Endothelial cell of umbilical vein (primary cell): ENCODE measurements around the gene SLC25A22. TPM values are rescaled to one million over a fixed set of nuclear protein-coding genes. Genes with fewer than 3 reads are reported as not detected.
A peak's percentile ranks its signal among the peaks of the same experiment; 100 is the strongest.

Source experiments
- BruUV-seq: library from RNA; stranded (reverse); fragments of 400-500 nt; replicated peaks from 2 replicates; lab custom pipeline; 2021; lab: Mats Ljungman, UMichigan
- CTCF ChIA-PET: fragments of 300-600, 350-600 bp; sonication (Branson Sonifier 250); formaldehyde crosslinking; loops from one replicate; lab custom pipeline; 2021; ENCODE audit warnings: antibody characterized with exemption, inconsistent platforms; lab: Charles Lee
- POLR2A ChIA-PET: fragments of 300-600, 350-600 bp; sonication (Branson Sonifier 250); formaldehyde crosslinking; loops from one replicate; lab custom pipeline; 2021; ENCODE audit warnings: antibody characterized with exemption, inconsistent platforms; lab: Charles Lee
- DNase-seq: peaks from one replicate; pipeline ENCODE4 v3.0.0-alpha.2; 2011; ENCODE audit warnings: low read depth, low spot score
- FAIRE-seq: peaks from 2 replicates; lab custom pipeline; 2011; peaks lifted over from hg19 to GRCh38; lab: Jason Lieb, UNC
- H2AFZ ChIP-seq: 2 replicates; pipeline ENCODE4 v1.6.0; 2012; ENCODE audit warnings: low read depth, low read length, control low read depth, inconsistent platforms
- H3K27ac ChIP-seq: 2 replicates; pipeline ENCODE4 v1.5.1; 2011; ENCODE audit warnings: low read depth, mild to moderate bottlenecking, control low read depth, low read length, moderate library complexity; ENCODE audit not compliant: insufficient read depth
- H3K27me3 ChIP-seq, 2 experiments: 2 replicates each; pipeline versions ENCODE4 v1.6.0 to v1.6.1; 2011; ENCODE audit warnings: low read length in 2 of 2, mixed read lengths in 1 of 2; ENCODE audit not compliant: control insufficient read depth in 2 of 2, insufficient read depth in 2 of 2
- H3K36me3 ChIP-seq, 2 experiments: 2 replicates in 1 of 2; 3 replicates in 1 of 2; pipeline ENCODE4 v1.5.1; 2011; ENCODE audit warnings: low read length in 2 of 2, mild to moderate bottlenecking in 1 of 2, moderate library complexity in 1 of 2; ENCODE audit not compliant: control insufficient read depth in 2 of 2, insufficient read depth in 2 of 2; ENCODE audit errors: extremely low read depth in 1 of 2
- H3K4me1 ChIP-seq: 3 replicates; pipeline ENCODE4 v1.5.1; 2011; ENCODE audit warnings: mild to moderate bottlenecking, low read length; ENCODE audit not compliant: control insufficient read depth, insufficient read depth; ENCODE audit errors: extremely low read depth
- H3K4me2 ChIP-seq: 2 replicates; pipeline ENCODE4 v1.6.1; 2011; ENCODE audit warnings: low read length, control low read depth, mixed read lengths; ENCODE audit not compliant: insufficient read depth
- H3K4me3 ChIP-seq, 3 experiments: fragments of 200-600 bp in 1 of 3; sonication (generic), shearing (Covaris generic) in 1 of 3; replicated peaks in 1 of 3; 2 replicates each; pipeline ENCODE4 v1.5.1; 2011 to 2016; ENCODE audit warnings: control low read depth in 3 of 3, low read length in 3 of 3, mild to moderate bottlenecking in 2 of 3, inconsistent platforms in 1 of 3, low read depth in 1 of 3, moderate library complexity in 1 of 3; ENCODE audit not compliant: insufficient read depth in 1 of 3
- H3K79me2 ChIP-seq: 2 replicates; pipeline ENCODE4 v1.6.0; 2012; ENCODE audit warnings: low read length, inconsistent platforms; ENCODE audit not compliant: control insufficient read depth, insufficient read depth
- H3K9ac ChIP-seq: replicated peaks from 2 replicates; pipeline ENCODE3; 2011; ENCODE audit warnings: low read length, control low read depth; ENCODE audit not compliant: insufficient read depth; ENCODE audit errors: extremely low read depth
- H3K9me1 ChIP-seq: replicated peaks from 3 replicates; pipeline ENCODE4 v1.6.0; 2011; ENCODE audit warnings: mild to moderate bottlenecking, low read length; ENCODE audit not compliant: control insufficient read depth, insufficient read depth; ENCODE audit errors: extremely low read depth
- H3K9me3 ChIP-seq: replicated peaks from 2 replicates; pipeline ENCODE4 v1.5.1; 2012; ENCODE audit warnings: low read length, inconsistent platforms; ENCODE audit not compliant: control insufficient read depth, insufficient read depth
- H4K20me1 ChIP-seq: replicated peaks from 2 replicates; pipeline ENCODE3; 2011; ENCODE audit warnings: mild to moderate bottlenecking, low read length; ENCODE audit not compliant: control insufficient read depth, insufficient read depth; ENCODE audit errors: extremely low read depth
- EZH2 ChIP-seq: IDR thresholded peaks from 2 replicates; pipeline ENCODE4 v1.6.1; 2012; ENCODE audit warnings: borderline replicate concordance, low read depth, mild to moderate bottlenecking, moderate library complexity, low read length, inconsistent platforms; ENCODE audit not compliant: severe bottlenecking
- FOS ChIP-seq: IDR thresholded peaks from 2 replicates; pipeline ENCODE4 v1.6.1; 2011; ENCODE audit warnings: mild to moderate bottlenecking, low read length, moderate library complexity, borderline replicate concordance; ENCODE audit not compliant: insufficient read depth
- GATA2 ChIP-seq: IDR thresholded peaks from 2 replicates; pipeline ENCODE4 v1.7.0; 2011; ENCODE audit warnings: low read depth, mild to moderate bottlenecking, moderate library complexity, mixed read lengths, low read length; ENCODE audit not compliant: insufficient read length, insufficient read depth
- JUN ChIP-seq: IDR thresholded peaks from 2 replicates; pipeline ENCODE4 v1.6.1; 2011; ENCODE audit warnings: borderline replicate concordance, low read depth; ENCODE audit not compliant: insufficient read length, insufficient read depth
- MYC ChIP-seq: IDR thresholded peaks from one replicate; pipeline ENCODE4 v1.6.1; 2011; ENCODE audit warnings: mild to moderate bottlenecking, low read depth, low read length
- POLR2A ChIP-seq: IDR thresholded peaks from 2 replicates; pipeline ENCODE4 v1.6.1; 2012; ENCODE audit warnings: low read depth, mild to moderate bottlenecking, control low read depth, low read length
- POLR2AphosphoS5 ChIP-seq: IDR thresholded peaks from 2 replicates; pipeline ENCODE4 v1.6.1; 2012; ENCODE audit warnings: low read depth, mild to moderate bottlenecking, control low read depth, low read length, moderate library complexity; ENCODE audit not compliant: insufficient read depth
- dilution Hi-C: fragments of 300-500 bp; cut with MboI; formaldehyde crosslinking; loops from one replicate; pipeline ENCODE4 v1.15.0; 2019; ENCODE audit warnings: low sequenced_read_pairs; ENCODE audit not compliant: extremely low pct_ligation_motif_present
- intact Hi-C: fragments of 100-400 bp; cut with micrococcal nuclease; formaldehyde crosslinking; loops from one replicate; pipeline ENCODE4 v1.10.0; 2022
- polyA plus RNA-seq, 4 experiments: library from polyadenylated mRNA; depleted of rRNA in 3 of 4; stranded (reverse) in 3 of 4; unstranded in 1 of 4; fragments of >200 nt; gene quantifications; 2 replicates each; pipeline versions ENCODE4 v1.2.1 to v1.2.3, GENCODE V29; 2011 to 2012; ENCODE audit warnings: missing spikeins in 1 of 4
- total RNA-seq: library from RNA; stranded (reverse); gene quantifications from 2 replicates; pipeline ENCODE4 v1.2.3, GENCODE V29; 2021
- TF ChIP-seq, protein P1 (sequence below), 2 donors: IDR thresholded peaks; 1 replicate in 1 of 2; 2 replicates in 1 of 2; pipeline ENCODE4 v1.5.1; 2011; ENCODE audit warnings: low read length in 2 of 2, mild to moderate bottlenecking in 2 of 2, moderate library complexity in 2 of 2, control low read depth in 1 of 2, inconsistent platforms in 1 of 2, low read depth in 1 of 2; ENCODE audit not compliant: insufficient read depth in 1 of 2; ENCODE audit errors: extremely low read depth in 1 of 2
- TF ChIP-seq, protein P2 (sequence below): IDR thresholded peaks from 2 replicates; pipeline ENCODE4 v1.6.1; 2011; ENCODE audit not compliant: insufficient read depth, insufficient read length

Gene SLC25A22
- total and polyA plus RNA-seq, 2 donors (not counting 3 experiments of a cell fraction or from before 2014, with no cell fraction given), result 24.5 to 24.9 TPM

- H3K4me2 ChIP-seq, result no peak overlapping the region
- H3K9me3 ChIP-seq, result no peaks in the 10 kb centered on the region
- H3K9me1 ChIP-seq, result no peaks in the 10 kb centered on the region
- H3K79me2 ChIP-seq, result peaks cover 70% of the 10 kb centered on the region
- no peak overlapping the region for H3K27ac ChIP-seq
- H4K20me1 ChIP-seq, result no peaks in the 10 kb centered on the region
- CTCF ChIA-PET, result interaction anchor here (1.1 kb wide), 1 partner anchor 213 kb away, joined by 3 read pairs; no protein-coding TSS in a partner anchor
- TF ChIP-seq POLR2A (peak; percentile 34), MYC (no peak), GATA2 (no peak), FOS (no peak), JUN (no peak), EZH2 (no peak), POLR2AphosphoS5 (peak; percentile 61)
- TF ChIP-seq, protein P1, sequence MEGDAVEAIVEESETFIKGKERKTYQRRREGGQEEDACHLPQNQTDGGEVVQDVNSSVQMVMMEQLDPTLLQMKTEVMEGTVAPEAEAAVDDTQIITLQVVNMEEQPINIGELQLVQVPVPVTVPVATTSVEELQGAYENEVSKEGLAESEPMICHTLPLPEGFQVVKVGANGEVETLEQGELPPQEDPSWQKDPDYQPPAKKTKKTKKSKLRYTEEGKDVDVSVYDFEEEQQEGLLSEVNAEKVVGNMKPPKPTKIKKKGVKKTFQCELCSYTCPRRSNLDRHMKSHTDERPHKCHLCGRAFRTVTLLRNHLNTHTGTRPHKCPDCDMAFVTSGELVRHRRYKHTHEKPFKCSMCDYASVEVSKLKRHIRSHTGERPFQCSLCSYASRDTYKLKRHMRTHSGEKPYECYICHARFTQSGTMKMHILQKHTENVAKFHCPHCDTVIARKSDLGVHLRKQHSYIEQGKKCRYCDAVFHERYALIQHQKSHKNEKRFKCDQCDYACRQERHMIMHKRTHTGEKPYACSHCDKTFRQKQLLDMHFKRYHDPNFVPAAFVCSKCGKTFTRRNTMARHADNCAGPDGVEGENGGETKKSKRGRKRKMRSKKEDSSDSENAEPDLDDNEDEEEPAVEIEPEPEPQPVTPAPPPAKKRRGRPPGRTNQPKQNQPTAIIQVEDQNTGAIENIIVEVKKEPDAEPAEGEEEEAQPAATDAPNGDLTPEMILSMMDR (IDR thresholded peaks at IDR 0.05; ENCODE audit: extremely low read depth in 1 of 2, insufficient read depth in 1 of 2, low read depth in 1 of 2, low read length in 2 of 2), result no peak
- TF ChIP-seq, protein P2, sequence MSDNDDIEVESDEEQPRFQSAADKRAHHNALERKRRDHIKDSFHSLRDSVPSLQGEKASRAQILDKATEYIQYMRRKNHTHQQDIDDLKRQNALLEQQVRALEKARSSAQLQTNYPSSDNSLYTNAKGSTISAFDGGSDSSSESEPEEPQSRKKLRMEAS, result no peak
- peaks cover 25 to 43% of the 10 kb centered on the region in 2 experiments for H3K36me3 ChIP-seq
- no TSS peak for BruUV-seq
- H3K4me1 ChIP-seq, result peaks cover 33% of the 10 kb centered on the region
- H3K27me3 ChIP-seq, result no peaks in the 10 kb centered on the region
- intact Hi-C loops, result no loop called here
- no peak overlapping the region for H3K4me3 ChIP-seq
- DNase-seq, result no peak
- H3K9ac ChIP-seq, result no peak overlapping the region
- H2AFZ ChIP-seq, result no peak overlapping the region
- dilution Hi-C loops, result no loop called here
- POLR2A ChIA-PET, result no interaction called here
- FAIRE-seq, result no peak
Observed at GRCh38 chr11:837189-837989, 39.3 kb upstream of the SLC25A22 start.
